GM19468 (cell line): ENCODE data around the gene LIN52.

ENCODE experiments used
- ATAC-seq: cut with Tn5 transposase; IDR thresholded peaks from one replicate; pipeline ENCODE4 v1.9.1; 2021; ENCODE audit warnings: mild to moderate bottlenecking, moderate library complexity, moderate number of reproducible peaks; ENCODE audit not compliant: unreplicated experiment; ENCODE audit errors: extremely low read depth

The LIN52 gene

GRCh38 chr14:74084277-74085046, at the start of gene LIN52, which contains the start of gene ALDH6A1:
Gene LIN52, plus strand, starts transcription at chr14:74084956. Its CDS starts 19 bp downstream, at chr14:74084975.
Gene ALDH6A1, minus strand, starts transcription at chr14:74084453. Its CDS starts 59 bp downstream, at chr14:74084394.
- peak; percentile 83 for ATAC-seq

- ATAC-seq: no peak
Observed at GRCh38 chr14:74035556-74035955, 49.2 kb upstream of the LIN52 start.

DNA sequence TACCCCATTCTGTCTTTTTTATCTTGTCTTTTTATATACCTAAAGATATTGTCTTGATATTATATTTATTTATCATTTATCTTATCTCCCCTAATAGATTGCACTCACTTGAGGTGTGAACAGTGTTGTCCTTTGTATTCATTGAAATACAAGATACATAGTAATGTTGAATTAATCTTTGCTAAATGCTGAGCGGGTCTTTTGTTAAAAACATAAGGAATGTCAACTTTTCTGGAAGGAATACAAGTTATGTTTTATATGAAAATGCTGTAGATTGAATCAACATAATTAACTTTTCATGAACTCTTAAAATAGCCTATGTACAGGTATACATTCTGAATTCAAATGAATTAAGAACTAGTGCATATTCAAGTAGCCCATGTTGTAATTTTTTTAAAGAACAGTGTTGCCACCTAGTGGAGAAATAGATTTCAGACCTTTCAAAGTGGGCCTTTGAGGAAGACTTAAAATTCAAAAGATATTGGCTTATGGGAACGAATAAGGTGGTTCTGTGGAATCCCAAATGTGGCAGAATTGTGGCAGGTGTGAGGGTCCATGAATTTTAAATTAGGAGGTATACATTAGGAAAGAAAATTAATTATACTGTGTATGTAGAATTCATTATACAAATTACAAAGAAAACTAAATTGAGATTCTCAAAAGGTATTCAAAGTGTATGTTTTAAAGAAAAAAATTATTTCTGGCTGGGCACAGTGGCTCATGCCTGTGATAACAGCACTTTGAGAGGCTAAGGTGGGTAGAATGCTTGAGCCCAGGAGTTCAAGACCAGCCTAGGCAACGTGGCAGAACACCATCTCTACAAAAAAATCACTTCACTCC, 46.5 kb upstream of the LIN52 start:
- no peak for ATAC-seq

DNA sequence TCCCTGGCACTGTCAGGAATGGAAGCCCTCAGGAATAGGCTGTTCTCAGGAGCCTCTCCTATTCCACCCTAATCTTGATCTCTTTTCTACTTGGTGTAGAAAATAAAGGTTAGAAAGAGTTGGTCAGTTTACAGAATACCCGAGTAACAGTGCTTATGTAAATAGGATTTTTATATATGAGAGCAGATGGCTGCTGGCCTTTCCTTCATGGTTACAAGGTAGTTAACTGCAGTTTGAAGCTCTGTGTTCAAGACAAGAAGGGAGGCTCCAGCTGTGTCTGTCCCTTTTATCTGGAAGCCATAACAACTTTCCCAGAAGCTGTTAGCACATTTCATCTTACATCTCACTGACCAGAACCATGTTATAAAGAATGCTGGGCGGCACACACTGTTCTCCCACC, 42.5 kb upstream of the LIN52 start:
- ATAC-seq: no peak

- no peak for ATAC-seq
Observed at GRCh38 chr14:74045522-74045921, 39.2 kb upstream of the LIN52 start.

- no peak for ATAC-seq
Observed at GRCh38 chr14:74048281-74048680, 36.5 kb upstream of the LIN52 start.

DNA sequence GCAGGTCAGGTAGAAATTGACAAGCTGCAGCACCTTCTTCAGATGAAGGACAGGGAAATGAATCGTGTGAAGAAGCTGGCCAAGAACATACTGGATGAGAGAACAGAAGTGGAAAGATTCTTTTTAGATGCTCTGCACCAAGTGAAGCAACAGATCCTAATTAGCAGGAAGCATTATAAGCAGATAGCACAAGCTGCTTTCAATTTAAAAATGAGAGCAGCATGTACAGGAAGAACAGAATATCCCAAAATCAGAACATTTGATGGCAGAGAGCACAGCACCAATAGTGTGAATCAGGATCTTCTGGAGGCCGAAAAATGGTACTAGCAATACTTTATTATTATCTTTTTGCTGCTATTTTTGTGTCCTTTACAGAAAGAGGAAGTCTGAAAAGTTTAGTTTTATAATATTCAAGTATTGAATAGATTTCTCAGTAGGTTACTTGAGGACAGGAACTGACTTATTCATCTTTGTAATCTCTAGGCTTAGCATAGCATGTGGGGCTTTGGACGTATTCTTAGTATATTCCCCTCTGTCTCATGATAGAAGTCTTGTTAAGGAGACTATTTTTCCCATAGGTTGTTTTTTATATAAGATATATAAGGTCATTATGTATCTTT, 34.8 kb upstream of the LIN52 start:
- no peak for ATAC-seq

GRCh38 chr14:74062809-74063150, 22.0 kb upstream of the LIN52 start:
- no peak for ATAC-seq

DNA sequence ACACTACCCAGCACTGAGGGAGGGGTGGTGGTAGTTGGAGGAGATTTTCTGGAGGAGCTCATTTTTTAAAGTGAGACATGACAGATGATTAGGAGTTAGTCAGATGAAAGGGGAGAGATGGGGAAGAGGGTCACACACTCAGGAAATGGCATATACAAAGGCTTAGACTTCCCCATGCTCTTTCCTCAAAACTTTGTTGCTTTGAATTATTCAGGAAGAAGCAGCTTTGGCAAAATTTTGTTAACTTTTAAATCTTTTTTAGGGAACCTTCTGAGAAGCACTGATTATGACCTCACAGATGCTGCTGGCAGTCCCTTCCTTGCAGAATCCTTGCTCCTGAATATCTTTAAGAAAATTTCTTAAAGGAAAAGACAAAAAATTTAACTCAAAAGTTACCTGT, 20.3 kb upstream of the LIN52 start:
- no peak for ATAC-seq

DNA sequence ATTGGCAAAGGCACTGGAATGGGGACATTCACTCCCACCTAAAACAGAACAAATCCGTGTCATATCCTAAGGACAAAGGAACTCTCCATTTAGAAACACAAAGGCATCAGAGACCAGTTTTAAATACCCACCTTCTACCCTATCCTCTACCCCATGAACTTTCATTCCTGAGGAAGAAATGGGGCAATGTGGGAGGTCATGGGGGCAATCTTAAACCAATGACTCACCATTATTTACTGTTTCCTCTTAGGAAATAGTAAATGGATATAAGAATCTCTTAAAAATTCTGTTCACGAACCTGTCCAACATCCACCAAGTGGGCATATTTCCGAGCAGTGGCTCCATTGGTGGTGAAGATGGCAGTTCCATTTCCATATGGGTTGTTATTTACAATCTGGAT, 19.9 kb upstream of the LIN52 start:
- no peak for ATAC-seq

DNA sequence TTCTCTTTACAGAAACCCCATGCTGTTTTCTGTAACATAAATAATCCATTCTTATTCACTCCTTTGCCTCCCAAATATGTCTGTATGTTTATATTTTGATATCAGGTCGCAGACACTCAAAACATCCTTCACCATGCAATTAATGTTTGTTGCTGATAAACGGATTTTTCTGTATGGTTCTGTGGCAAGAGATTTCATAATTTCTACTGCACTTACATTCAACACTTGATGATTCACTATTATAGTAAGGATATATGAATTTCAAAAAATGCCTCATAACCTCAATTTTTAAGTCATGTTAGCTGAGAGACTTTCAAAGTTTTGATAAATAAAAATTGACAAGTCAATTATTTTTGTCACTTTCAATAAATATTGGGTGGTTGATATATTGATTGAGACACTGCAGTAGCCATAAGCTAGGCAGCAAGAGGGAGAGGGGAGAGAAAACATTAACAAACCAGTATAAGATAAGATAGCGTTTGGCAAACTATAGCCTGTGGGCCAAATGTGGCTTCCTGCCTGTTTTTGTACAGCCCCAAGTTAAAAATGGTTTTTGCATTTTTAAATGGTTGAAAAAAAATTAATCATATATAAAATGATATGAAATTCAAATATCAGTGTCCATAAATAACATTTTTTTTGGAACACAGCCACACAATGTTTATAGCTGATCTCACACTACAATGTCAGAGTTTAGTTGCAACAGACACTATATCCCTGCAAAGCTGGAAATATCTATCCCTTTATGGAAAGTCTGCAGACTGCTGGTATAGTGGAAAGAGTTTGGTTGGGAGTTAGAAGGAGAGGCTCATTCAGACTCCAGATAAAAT, 18.8 kb upstream of the LIN52 start:
- no peak for ATAC-seq

- no peak for ATAC-seq
Observed at GRCh38 chr14:74077401-74077800, 7.4 kb upstream of the LIN52 start.

DNA sequence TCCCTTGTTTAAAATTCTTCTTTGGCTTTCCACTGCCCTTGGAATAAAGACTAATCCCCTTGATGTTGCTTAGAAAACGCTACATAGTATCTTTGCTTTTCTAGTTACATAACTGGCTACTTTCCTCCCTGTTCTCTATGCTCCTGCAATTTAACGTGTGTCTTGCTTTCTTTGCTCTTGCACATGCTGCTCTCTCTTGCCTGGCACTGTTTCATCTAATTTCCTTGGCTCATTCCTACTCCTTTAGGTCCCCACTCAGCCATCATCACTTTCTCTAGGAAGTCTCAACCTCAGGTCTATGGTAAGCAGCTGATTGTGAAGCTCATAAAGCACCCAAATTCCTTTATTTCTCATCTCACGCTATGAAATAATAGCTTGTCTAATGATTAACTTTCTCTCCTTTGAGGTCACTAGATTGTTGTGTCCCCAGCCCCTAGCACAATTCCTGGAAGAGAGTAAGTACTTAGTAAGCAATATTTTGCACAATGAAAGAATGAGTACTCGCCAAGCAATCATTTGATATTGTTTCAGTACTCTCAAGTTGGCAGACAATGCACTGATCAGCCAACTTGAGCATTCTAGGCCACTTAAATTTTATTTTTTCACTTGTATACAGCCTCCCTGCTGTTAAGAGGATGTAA, 3.8 kb upstream of the LIN52 start:
- no peak for ATAC-seq

DNA sequence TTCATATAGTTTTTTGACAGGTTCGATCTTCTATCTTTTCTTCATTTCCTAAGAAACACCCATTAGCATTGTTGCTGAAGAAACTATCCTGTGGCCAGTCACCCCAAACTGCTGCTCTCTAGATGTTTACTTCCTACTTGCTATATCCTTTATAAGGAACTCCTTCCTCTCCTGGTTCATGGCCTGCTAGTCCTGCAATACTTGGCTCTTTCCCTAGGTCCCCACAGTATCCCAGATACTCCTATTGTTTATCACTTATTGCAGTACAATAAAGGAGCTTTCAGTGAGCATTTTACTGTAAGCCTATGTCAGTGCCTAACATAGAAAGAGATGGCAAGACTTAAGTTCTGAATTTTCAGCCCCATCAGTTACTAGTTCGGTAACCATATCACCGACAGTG, 3.3 kb upstream of the LIN52 start:
- ATAC-seq: no peak

DNA sequence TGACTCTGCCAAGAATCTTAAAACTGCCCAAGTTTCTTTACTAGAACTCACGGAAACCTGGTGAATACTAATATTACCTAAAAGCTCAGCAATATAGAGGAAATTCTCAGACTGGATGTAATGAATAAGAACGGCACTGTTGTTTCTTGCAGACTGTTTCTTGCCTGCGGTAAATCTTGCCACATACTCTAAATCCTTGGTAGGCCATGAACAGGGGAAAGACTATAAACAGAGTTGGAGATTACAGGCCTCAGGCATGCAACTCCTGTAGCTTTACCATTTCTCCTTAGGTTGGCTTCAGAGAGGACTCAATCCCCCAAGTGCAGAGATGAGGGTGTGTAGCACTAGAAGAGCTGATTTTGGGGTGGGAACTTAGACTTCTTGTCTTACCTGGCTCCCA, 1.6 kb upstream of the LIN52 start:
- no peak for ATAC-seq

- ATAC-seq: no peak
Observed at GRCh38 chr14:74083784-74084276, 926 bp upstream of the LIN52 start.

DNA sequence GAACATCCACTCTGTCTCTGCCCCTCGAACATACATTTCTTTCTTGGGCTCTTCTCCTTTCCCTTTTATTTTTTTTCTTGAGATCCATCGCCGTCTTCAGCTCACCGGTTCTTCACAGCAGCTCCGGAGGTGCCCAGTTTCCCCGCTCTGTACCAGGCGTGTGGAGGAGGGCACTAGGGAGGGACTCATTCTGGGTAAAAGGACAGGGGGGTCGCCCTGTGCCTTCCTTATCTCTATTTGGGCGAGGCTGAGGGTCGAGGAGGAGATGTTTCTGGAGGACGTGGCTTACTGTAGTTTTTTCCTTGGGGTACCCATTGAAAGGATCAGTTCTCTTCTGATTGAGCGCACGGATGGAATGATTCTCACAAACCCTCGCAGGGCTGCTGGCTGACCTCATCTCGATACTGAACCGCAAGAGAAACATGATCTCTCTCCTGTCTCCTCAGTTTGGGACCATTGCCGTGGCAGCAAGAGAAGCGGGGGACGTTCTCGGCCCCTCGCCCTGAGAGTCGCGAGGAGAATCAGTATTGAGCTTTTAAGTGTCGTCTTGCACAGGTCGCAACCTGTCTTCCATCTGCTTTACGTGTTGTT, 386 bp downstream of the LIN52 start:
- no peak for ATAC-seq

DNA sequence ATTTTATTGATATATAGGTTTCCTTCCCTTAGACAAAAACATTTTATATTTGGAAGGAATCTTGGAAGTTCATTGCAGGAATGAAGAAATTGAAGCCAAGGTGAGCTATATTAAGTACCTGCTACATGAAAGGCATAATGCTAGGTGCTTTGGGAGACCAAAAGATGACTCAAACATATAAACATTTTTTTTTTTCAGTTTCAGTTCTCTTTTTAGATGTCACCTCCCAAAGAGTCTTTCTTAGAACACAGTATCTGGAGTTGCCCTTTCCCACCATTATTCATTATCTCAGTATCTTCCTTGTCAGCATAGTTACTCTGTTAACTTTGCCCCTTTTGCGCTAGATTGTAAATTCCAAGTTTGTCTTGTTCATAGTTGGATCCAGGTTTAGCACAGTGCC, 1.1 kb downstream of the LIN52 start:
- no peak for ATAC-seq
